ENCODE data around the gene ADGRL1. TPM values are rescaled to one million over a fixed set of nuclear protein-coding genes. Genes with fewer than 3 reads are reported as not detected.

The ADGRL1 gene
- total and polyA plus RNA-seq, 2 donors (not counting 3 experiments of a cell fraction or from before 2014, with no cell fraction given) = 7.3 to 8.3 TPM

DNA sequence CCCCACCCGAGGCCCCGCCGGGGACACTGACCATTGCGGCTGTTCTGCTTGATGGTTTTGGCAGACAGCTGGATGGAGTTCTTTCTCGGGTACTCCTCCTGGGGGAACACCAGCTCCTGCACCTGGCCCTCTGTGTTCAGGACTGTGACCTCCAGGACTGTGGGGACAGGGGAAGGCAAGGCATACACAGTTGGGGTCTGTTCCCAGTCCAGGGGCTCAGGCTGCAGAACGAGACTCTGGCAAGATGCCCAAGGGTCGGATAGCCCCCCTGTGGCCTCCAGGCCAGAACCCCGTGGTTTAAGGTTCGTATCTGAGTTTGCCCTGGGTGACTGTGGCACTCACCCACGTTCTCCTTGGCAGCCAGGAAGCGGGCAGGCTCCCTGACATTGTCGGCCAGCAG, 46.9 kb downstream of the ADGRL1 start:
- intact Hi-C loops (cut with micrococcal nuclease) = no loop called here
- H4K20me1 ChIP-seq (replicated peaks; ENCODE audit: control insufficient read depth, extremely low read depth, insufficient read depth, low read length) = no peaks in the 10 kb centered on the region

More for the DNA sequence above, 46.9 kb downstream of the ADGRL1 start:
- Histone ChIP-seq H3K79me2 (ENCODE audit: control insufficient read depth, insufficient read depth, low read length) (no peaks in the 10 kb centered on the region), H3K27me3 (ENCODE audit: control insufficient read depth in 2 of 2, insufficient read depth in 2 of 2, low read length in 2 of 2) (no peaks in the 10 kb centered on the region), H3K27ac (ENCODE audit: insufficient read depth, low read depth, low read length) (no peak overlapping the region), H3K4me3 (replicated peaks in 1 of 3; ENCODE audit: insufficient read depth in 1 of 3, low read depth in 1 of 3, low read length in 3 of 3) (no peak overlapping the region), H3K9ac (replicated peaks; ENCODE audit: extremely low read depth, insufficient read depth, low read length) (no peak overlapping the region), H2AFZ (ENCODE audit: low read depth, low read length) (no peak overlapping the region), H3K4me2 (ENCODE audit: insufficient read depth, low read length) (no peak overlapping the region), H3K9me3 (replicated peaks; ENCODE audit: control insufficient read depth, insufficient read depth, low read length) (no peaks in the 10 kb centered on the region), H3K36me3 (ENCODE audit: control insufficient read depth in 2 of 2, extremely low read depth in 1 of 2, insufficient read depth in 2 of 2, low read length in 2 of 2) (peaks cover 2 to 15% of the 10 kb centered on the region in 2 experiments), H3K4me1 (ENCODE audit: control insufficient read depth, extremely low read depth, insufficient read depth, low read length) (no peaks in the 10 kb centered on the region), H3K9me1 (replicated peaks; ENCODE audit: control insufficient read depth, extremely low read depth, insufficient read depth, low read length) (no peaks in the 10 kb centered on the region)
- CTCF ChIA-PET = interaction anchor here (1.2 to 1.8 kb wide), 3 partner anchors 11 to 189 kb away, joined by 4 to 8 read pairs (median 5); partner anchors contain the start of gene ASF1B
- POLR2A ChIA-PET = no interaction called here
- FAIRE-seq (no peak), DNase-seq (ENCODE audit: low read depth, low spot score) (no peak)
- BruUV-seq (replicated peaks) = no TSS peak
- TF ChIP-seq GATA2 (IDR thresholded peaks at IDR 0.05; ENCODE audit: insufficient read depth, insufficient read length, low read depth, low read length) (no peak), FOS (IDR thresholded peaks at IDR 0.05; ENCODE audit: borderline replicate concordance, insufficient read depth, low read length) (no peak), POLR2AphosphoS5 (IDR thresholded peaks at IDR 0.05; ENCODE audit: insufficient read depth, low read depth, low read length) (no peak), JUN (IDR thresholded peaks at IDR 0.05; ENCODE audit: borderline replicate concordance, insufficient read depth, insufficient read length, low read depth) (no peak), POLR2A (IDR thresholded peaks at IDR 0.05; ENCODE audit: low read depth, low read length) (no peak), MYC (IDR thresholded peaks at IDR 0.05; ENCODE audit: low read depth, low read length) (no peak), EZH2 (IDR thresholded peaks at IDR 0.05; ENCODE audit: borderline replicate concordance, low read depth, low read length, severe bottlenecking) (no peak)
- TF ChIP-seq, protein P1, sequence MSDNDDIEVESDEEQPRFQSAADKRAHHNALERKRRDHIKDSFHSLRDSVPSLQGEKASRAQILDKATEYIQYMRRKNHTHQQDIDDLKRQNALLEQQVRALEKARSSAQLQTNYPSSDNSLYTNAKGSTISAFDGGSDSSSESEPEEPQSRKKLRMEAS (IDR thresholded peaks at IDR 0.05; ENCODE audit: insufficient read depth, insufficient read length) = no peak
- TF ChIP-seq, protein P2, sequence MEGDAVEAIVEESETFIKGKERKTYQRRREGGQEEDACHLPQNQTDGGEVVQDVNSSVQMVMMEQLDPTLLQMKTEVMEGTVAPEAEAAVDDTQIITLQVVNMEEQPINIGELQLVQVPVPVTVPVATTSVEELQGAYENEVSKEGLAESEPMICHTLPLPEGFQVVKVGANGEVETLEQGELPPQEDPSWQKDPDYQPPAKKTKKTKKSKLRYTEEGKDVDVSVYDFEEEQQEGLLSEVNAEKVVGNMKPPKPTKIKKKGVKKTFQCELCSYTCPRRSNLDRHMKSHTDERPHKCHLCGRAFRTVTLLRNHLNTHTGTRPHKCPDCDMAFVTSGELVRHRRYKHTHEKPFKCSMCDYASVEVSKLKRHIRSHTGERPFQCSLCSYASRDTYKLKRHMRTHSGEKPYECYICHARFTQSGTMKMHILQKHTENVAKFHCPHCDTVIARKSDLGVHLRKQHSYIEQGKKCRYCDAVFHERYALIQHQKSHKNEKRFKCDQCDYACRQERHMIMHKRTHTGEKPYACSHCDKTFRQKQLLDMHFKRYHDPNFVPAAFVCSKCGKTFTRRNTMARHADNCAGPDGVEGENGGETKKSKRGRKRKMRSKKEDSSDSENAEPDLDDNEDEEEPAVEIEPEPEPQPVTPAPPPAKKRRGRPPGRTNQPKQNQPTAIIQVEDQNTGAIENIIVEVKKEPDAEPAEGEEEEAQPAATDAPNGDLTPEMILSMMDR (IDR thresholded peaks at IDR 0.05; ENCODE audit: extremely low read depth in 1 of 2, insufficient read depth in 1 of 2, low read depth in 1 of 2, low read length in 2 of 2) = no peak
- dilution Hi-C loops (cut with MboI; ENCODE audit: extremely low pct_ligation_motif_present, low sequenced_read_pairs) = no loop called here
